ENCODE results near the gene FOXR1.
"Not testable (repeated sequence)": the region's sequence is repeated elsewhere in the genome, so short reads cannot be mapped to it uniquely, and the experiment has no call there.

FOXR1 gene

DNA sequence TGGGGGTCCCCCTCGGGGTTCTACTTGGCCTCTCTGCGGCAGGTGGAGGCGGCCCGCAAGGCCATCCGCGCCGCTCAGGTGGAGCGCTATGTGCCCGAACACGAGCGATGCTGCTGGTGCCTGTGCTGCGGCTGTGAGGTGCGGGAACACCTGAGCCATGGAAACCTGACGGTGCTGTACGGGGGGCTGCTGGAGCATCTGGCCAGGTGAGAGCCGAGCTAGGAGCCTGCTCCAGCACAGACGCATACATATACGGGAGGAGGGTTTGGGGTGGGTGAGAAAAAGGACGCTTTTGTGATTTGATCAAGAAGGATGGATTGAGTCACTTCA, 26.8 kb downstream of the FOXR1 start:
- no peak for DNase-seq

DNA sequence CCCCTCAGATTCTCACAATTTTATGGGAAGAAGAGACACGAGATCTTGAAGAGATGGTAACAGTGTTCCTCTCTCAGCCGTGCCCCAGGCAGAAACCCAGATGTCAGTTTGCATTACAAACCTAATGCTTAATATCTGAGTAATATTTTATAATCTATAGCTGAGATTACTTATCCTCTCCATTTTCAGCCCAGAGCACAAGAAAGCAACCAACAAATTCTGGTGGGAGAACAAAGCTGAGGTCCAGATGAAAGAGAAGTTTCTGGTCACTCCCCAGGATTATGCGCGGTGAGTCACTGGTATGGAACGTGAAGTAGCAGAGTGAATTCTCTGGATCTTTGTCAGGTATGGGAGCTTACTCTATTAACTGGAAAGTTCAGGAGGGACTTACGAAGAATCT, 27.3 kb downstream of the FOXR1 start:
- DNase-seq, result peak; percentile 91

DNA sequence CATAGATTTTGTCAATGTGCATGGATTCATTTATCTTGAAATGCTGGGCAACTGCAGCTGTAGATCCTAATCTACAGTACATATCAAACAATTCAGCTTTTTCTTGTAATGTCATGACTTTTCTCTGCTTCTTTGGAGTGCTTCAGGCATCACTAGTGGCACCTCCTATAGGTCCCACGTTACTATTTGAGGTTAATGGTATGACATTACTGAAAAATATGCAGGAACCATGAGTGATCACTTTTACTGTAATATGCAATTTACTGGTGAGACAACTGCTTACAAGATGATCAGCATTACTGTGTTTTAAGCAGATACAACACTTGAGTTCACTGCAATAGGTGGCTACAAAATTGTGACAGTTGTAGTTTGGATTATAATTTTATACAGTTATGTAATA, 29.3 kb downstream of the FOXR1 start:
- DNase-seq, result no peak

DNA sequence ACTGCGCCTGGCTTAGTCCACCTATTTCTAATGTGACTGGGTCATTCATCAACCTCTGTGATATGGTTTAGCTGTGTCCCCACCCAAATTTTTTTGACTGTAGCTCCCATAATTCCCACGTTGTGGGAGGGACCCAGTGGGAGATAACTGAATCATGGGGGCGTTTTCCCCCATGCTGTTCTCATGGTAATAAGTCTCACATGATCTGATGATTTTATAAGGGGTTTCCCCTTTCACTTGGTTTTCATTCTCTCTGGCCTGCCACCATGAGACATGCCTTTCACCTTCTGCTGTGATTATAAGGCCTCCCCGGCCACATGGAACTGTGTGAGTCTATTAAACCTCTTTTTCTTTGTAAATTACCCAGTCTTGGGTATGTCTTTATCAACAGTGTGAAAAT, 35.1 kb downstream of the FOXR1 start:
- DNase-seq, result no peak

DNA sequence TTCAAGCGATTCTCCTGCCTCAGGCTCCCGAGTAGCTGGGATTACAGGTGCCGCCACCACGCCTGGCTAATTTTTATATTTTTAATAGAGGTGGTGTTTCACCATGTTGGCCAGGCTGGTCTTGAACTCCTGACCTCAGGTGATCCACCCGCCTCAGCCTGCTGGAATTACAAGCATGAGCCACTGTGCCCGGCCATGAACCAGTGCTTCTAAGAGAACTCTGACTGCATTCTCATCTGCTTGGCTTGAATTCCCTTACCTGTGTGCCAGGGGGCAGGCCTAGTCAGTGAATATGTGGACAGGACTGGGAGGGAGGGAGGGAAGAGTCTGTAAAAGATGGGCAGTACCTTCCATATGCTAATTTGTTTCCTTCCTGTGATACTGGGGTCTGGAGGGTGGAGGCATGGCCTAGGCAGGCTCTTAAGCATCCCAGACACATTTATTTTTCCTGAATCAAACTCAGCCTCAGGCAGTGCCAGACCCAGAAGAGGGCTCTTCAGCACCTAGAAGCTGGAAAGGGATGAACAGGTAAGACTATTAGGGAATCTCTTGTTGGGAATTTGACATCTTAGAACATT, 40.0 kb downstream of the FOXR1 start:
- no peak for DNase-seq

DNA sequence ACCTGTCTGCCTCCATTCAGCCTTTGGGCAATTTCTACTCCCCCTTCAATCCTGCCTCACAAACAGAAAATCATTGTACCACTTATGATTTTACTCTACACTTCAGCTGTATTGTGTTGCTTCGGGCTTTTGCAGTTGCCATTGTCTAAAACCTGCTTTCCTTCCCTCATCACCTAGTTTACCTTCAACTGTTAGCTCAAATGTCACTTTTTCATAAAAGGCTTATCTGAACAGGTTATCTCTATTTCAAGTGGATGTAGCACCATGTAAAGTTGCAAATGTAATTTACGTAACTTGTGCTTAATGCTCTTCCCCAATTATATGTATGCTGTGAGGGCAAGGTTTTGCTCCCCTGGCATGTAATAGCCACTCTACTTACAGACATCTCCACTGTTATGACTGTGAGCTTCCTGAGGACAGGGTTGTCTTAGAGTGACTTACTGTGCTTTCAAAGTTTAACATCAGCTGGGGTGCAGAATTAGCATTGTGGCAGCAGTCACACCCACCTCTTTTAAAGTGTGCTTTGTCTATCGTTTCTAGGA, 41.1 kb downstream of the FOXR1 start:
- no peak for DNase-seq

DNA sequence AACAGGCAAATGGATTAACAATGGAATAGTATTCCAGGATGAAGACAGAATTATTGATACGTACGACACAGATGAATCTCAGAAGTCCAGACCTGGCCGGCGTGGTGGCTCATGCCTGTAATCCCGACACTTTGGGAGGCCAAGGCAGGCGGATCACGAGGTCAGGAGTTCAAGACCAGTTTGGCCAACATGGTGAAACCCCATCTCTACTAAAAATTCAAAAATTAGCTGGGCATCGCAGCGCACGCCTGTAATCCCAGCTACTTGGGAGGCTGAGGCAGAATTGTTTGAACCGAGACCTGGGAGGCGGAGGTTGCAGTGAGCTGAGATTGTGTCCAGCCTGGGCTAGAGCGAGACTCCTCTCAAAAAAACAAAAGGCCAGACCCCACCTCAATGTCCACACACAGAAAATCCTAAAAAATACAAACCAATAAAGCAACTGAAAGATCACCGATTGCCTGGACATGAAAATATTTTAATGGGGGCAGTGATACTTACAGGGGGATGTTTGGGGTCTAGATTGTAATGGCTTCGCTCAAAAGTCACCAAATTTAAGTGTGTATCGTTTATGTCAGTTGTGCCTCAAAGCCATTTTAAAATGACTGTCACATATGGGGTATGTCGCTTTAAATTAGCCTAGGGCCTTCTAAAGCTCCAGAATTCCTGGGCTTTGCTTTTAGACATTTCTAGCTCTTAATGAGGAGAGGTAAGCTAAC, 42.8 kb downstream of the FOXR1 start:
- no peak for DNase-seq

DNA sequence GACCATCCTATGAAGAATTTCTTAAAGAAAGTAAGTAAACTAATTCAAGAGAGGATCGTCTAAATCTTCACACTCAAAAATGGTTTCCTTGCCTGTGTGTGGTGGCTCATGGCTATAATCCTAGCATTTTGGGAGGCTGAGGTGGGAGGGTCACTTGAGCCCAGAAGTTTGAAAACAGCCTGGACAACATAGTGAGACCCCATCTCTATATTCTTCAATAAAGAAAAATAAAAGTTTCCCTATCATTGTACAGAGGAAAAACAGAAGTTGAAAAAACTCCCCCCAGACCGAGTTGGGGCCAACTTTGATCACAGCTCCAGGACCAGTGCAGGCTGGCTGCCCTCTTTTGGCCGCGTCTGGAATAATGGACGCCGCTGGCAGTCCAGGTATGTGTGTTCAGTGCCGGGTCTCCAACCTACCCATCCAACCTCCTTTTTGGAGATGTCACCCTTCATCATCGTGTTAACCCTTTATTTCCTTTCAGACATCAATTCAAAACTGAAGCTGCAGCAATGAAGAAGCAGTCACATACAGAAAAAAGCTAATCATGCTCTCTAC, 43.6 kb downstream of the FOXR1 start:
- no peak for DNase-seq

DNA sequence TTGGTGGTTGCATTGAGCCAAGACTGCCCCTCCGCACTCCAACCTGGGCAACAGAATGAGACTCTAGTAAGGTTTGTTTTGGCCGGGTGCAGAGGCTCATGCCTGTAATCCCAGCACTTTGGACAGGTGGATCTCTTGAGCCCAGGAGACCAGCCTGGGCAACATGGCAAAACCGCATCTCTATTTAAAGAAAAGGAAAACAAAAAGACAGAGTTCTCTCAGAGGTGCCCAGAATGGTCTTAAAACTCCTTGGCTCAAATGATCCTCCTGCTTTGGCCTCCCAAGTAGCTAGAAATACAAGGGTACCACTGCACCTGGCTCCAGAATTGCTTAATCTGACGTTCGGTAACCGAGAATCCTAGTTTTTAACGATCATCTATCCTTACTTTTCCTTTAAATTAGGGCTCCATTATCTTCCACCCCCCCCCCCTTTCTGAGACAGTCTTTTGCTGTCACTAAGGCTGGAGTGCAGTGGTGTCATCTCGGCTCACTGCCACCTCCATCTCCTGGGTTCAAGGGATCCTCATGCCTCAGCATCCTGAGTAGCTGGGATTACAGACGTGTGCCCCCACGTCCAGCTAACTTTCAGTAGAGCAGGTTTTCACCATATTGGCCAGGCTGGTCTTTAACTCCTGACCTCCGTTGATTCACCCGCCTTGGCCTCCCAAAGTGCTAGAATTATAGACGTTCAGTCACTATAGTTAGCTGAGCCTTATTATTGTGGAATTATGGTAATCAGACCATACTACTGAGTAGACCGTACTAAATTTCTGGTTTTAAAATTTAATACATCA, 44.9 kb downstream of the FOXR1 start:
- no peak for DNase-seq

DNA sequence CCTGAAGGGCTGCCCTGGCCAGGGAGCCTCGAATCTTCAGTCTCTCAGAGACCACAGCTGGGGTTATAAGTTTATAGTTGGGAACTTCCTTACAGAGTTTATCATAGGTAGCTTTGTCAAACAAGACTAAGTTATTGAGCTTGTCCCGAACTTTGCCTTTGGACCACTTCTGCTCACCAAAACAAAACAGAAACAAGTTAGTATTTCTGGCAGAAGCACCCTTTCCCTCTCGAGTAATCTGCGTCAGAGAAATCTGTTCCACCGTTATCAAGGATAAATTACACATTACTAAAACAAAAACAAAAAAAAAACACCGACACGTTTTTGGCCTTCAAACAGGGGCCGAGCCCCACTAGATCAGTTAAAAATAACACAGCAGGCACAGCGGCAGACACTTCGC, 45.8 kb downstream of the FOXR1 start:
- DNase-seq, result not testable (repeated sequence)

DNA sequence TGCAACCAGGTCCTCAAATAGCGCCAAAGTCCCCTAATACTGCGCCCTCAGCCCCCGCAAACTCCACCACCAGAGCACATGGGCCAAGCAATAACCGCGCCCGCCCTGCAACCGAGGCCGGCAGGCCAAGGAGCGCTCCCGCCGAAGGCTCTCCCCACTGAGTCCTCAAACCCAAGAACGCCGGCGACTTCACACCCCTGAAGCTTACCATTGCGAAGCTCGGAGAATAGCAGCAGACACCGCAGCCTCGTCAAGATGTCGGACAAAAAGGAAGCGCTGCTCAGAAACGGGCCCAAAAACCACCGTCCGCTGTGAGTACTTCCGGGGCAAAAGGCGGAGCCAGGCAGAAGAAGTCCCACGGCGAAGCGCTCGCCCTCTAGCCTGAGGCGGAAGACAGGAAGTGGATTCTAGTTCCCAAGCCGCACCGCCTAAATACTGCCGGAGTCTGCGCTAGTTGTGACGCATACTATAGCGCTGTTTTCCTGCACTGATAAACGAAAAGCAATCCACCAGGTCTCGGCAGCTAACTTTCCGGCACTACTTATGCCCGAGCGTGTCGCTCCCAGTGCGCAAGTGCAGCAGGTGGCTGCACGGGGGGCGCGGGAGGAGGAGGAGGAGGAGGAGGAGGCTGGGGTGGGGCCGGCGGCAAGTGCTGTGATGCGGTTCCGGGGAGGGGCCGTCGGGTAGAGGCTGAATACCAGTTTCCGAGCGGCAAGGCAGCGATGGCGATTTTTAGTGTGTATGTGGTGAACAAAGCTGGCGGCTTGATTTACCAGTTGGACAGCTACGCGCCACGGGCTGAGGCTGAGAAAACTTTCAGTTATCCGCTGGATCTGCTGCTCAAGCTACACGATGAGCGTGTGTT, 46.7 kb downstream of the FOXR1 start, which contains the start of the genes RPS25 and TRAPPC4:
Gene RPS25 (minus strand): TSS at position 270 of the 865 bp plus-strand sequence. CDS start 59 bp downstream, at position 211.
Gene TRAPPC4 (plus strand): TSS at position 693 of the 865 bp plus-strand sequence. CDS start 30 bp downstream, at position 723.
- peak; percentile 97 for DNase-seq

DNA sequence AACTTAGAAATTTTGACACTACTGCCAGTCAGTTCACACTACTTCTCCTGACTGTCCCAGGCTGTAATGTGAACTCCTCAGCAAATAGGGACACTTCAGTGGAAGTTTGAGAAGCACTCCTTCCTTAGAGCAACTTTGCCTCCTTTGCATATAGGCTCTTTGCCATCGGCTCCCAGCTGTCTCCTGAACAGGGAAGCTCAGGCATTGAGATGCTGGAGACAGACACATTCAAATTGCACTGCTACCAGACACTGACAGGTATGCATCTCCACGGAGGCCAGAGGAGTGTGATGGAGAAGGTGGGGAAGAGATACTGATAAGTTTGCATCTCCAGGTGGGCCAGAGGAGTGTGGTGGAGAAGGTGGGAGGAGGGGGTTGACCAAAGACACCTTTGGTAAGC, 48.4 kb downstream of the FOXR1 start:
- DNase-seq, result no peak

DNA sequence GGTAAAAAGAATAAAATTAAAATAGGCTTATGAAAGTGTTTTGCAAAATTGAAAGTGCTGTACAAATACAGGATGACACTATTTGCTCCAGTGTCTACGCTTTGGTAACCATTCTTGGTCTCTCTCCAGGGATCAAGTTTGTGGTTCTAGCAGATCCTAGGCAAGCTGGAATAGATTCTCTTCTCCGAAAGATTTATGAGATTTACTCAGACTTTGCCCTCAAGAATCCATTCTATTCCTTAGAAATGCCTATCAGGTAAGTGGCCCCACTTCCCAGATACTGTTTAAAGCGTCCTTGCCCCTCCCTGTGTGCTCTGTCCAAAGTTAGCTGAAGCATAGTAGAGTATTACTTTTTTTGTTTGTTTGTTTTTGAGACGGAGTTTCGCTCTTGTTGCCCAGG, 50.1 kb downstream of the FOXR1 start:
- no peak for DNase-seq

DNA sequence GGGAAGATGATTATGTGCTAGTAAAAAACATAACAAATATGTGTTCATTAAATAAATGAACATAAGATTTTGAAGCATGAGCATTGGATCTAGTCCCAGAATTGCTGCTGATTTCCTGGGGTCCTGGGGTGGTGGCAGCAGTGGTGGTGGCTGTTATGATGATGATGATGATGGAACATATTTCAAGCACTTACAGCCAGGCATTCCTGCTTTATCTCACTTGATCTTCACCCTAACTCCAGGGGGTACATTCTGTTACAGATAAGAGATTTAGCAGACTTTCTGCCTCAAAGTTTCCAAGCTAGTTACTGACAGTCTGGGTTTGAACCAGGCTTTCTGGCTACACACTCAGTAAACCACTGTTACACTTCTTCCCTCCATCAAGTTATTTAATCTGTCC, 52.2 kb downstream of the FOXR1 start:
- no peak for DNase-seq

DNA sequence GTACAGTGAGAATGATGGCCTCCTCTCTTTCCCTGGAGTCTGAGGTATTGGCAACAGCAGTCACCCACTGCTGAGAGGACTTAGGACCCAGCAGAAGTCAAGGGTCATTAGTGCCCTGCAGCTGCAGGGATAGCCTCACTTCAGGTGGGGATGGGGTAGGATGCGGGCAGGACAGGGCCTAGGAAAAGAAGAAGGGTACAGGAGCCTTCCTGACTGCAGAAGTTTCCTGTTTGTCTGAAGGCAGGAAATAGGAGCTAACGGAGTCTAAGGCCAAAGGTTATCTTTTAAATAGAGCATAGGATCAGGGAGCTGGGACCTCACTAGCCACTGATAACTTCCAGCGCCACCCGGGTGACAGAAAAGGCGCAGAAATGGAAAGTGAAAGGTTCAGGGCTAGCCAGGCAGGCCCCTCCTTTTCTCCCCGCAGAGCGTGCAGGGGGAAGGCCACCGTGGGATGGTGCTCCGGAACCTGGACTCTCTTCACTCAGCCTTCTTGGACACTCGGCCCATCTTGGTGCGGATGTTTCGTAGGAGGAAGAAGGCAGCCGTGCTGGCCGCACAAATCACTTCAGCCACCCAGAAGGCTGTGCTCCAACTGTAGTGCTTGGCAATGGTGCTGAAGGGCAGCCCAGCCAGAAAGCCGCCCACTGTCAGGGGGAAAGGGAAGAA, 53.0 kb downstream of the FOXR1 start:
- DNase-seq, result no peak

DNA sequence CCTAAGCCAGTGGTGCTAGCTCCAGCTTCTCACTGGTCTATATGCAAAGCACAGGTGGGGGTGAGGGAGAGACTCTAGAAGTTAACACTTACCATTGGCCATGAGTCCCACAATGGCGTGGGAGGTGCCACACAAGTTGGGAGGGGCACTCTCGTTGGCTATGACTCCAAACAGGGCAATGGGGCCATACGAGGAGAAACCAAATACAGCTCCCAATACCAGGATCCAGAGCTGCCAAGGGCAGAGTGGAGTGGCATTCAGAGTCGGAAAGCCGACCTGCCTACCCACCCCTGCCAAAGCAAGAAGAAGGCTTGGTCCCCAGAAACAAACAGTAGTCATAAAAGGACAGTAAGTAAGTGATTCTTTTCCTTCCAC, 53.5 kb downstream of the FOXR1 start:
- no peak for DNase-seq

DNA sequence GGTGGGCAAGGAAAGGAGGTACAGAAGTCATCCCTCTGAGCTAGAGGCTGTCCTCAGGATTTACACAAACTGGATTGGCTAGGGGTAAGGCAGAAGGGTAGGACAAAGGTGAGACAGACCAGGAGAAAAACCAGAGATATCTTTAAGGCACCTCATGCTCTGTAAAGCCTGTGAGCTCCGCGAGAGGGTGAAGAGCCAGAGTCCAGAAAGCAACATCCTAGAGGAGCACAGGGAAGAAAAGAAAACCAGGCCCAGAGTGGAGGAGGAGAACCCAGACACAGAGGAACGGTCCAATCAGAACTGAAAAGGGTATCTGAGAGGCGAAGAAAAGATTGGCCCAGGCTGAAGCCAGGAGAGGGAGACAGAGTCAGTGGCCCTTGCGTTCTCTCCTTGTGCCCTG, 54.0 kb downstream of the FOXR1 start:
- DNase-seq, result no peak

DNA sequence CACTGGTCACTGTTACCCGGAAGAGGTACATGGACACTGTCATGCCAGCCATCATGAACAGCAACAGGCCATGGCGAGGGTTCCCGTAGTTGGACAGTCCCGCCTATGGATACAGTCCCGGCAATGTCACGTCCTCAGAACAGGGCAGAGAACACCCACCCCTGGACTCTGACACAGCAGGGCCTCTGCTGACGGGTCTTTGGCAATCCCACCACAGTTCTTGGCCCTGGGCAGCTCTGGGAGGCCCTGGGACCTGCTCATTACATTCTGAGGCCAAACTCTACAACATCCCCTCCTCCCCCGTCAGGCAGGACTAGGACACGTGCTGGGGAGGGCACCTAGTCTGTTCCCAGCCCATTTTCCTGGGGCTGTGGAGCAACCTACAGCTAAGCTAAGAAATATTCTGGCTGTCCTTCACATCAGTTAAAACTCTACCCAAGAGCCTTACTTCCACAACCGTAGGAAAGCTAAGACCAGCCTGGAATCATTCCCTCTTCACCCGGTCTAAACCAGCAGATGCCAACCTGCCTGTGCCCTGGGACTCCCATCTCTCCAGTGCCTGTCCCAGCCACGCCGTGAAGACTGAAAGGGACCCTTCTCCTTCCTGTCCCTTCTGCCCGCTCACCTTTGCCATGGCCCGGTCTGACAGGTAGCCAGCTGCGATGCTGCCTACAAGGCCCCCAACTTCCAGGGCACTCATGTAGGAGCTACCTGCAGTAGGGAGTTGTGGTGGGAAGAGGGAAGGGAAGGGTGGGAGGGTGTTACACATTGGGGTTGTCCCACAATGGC, 54.6 kb downstream of the FOXR1 start:
- DNase-seq, result no peak

DNA sequence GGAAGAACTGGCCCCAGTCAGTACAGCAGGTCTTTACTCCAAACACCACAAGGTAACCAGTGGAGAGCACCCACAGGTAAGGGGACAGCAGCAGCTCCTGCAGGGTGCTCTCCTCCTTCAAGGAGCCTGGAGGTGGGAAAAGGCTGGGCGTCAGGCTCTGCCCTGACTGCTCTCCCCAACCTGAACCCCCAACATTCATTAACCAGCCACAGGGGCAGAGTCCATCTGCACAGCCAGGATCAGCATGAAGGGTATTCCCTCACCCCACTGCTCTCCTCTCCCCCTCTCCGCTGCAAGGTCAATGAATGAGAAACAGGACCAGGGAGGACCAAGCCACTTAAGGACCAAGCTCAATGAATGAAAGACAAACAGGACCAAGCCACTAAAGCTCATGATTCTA, 55.4 kb downstream of the FOXR1 start:
- DNase-seq, result no peak

DNA sequence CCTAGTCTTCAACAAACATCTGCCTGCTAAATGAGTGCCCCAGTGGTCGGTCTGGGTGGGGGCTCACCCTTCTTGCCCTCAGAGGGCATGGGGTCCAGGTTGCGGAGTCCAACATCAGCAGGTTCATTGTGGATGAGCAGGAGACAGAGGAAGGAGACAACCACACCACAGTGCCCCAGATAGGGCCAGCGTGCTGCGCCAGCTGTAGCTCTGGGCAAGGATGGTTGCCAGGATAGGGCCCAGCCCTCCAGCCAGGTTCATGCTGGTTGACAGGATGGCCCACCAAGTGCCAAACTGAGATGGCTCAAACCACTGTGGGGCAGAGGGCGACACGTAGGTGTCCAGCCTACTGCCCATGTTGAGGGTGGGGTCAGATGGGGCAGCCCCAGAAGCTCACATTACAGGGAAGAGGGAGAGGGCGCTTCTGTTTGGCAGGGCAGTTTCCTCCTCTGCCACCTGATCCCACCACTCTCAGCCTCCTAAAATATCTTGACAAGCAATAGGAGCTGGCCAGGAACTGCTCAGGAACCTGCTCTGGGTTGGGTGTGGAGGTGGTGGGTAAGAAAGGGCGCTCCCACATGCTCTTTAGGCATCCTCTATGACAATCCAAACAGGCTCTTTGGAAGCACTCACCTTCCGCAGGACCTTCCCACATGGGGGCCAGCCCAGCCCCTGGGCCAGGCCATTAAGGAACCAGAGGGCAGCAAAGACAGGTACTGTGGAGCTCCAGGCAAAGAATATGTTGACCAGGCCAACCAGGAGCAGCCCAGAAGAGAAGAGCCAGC, 56.2 kb downstream of the FOXR1 start:
- DNase-seq, result no peak

Data from NCI-H226 (cell line).